CD1c-positive myeloid dendritic cell (primary cell): ENCODE results near the gene KCNAB2.

Source experiments
- DNase-seq: peaks from one replicate; pipeline ENCODE4 v3.0.0-alpha.2; 2016; ENCODE audit errors: extremely low spot score

KCNAB2 gene

GRCh38 chr1:6150006-6150938 is 104.6 kb downstream of the KCNAB2 start:
- no peak for DNase-seq
